ES-I3 (cell line): Measurements from ENCODE around the gene BAIAP2.

ENCODE experiments used
- H3K36me3 ChIP-seq: 2 replicates; pipeline ENCODE4 v1.6.1; 2013; ENCODE audit warnings: mild to moderate bottlenecking, low read length, control low read depth, moderate library complexity; ENCODE audit not compliant: insufficient read depth
- H3K4me1 ChIP-seq: 2 replicates; pipeline ENCODE4 v1.6.1; 2013; ENCODE audit warnings: mild to moderate bottlenecking, control low read depth, low read length; ENCODE audit not compliant: insufficient read depth
- H3K9ac ChIP-seq: 2 replicates; pipeline ENCODE4 v1.6.1; 2013; ENCODE audit warnings: low read depth, mild to moderate bottlenecking, low read length, moderate library complexity
- H3K9me3 ChIP-seq: 2 replicates; pipeline ENCODE4 v1.6.1; 2013; ENCODE audit warnings: mild to moderate bottlenecking, low read length, moderate library complexity; ENCODE audit not compliant: control insufficient read depth, insufficient read depth

BAIAP2 gene

DNA sequence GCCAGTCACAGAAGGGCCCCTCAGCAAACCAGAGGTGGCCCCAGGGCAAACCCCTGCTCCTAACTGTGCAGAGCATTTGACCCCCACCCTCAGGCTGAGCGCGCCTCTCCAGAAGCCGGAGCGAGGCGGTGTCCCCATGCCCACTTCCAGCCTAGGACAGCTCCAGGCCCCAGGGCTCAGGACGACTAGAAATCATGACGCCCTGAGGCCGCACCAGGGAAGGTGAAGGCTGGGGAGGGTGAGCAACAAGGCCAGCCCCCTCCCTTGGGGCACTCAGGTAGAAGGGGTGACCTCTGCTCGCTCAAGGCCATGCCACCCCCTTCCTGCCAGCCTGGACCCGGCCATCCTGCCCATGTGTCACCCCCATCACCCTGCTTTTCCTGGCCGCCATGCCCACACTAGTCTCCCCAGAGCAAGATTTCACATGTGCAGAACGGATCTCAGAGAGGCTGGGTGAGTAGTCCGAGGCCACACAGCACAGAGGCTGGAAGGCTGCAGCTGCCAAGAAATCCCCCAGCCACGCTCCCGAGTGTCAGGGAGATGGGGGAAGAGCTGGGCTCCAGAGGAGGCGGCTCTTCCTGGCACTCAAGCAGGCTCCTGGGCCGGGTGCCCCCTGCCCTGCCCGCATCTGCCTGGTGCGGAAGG, 128.2 kb downstream of the BAIAP2 start:
- Histone ChIP-seq H3K36me3 (no peaks in the 10 kb centered on the region), H3K9me3 (no peaks in the 10 kb centered on the region), H3K4me1 (no peaks in the 10 kb centered on the region; the same call in 1 of the 2 replicates), H3K9ac (no peak overlapping the region)

- H3K36me3 ChIP-seq: no peaks in the 10 kb centered on the region
- H3K9ac ChIP-seq: no peak overlapping the region
- H3K4me1 ChIP-seq: no peaks in the 10 kb centered on the region; the same call in 1 of the 2 replicates
- H3K9me3 ChIP-seq: no peaks in the 10 kb centered on the region
Measured at GRCh38 chr17:81163703-81164370, 128.9 kb downstream of the BAIAP2 start.

- Histone ChIP-seq H3K4me1 (no peaks in the 10 kb centered on the region; the same call in 1 of the 2 replicates), H3K9ac (no peak overlapping the region), H3K9me3 (no peaks in the 10 kb centered on the region), H3K36me3 (no peaks in the 10 kb centered on the region)
Measured at GRCh38 chr17:81164371-81165245, 129.7 kb downstream of the BAIAP2 start.

GRCh38 chr17:81165246-81166032, 130.5 kb downstream of the BAIAP2 start, which contains the start of gene PVALEF:
PVALEF (plus strand) TSS chr17:81165507; CDS start chr17:81181227, 15,720 bp downstream.
- Histone ChIP-seq H3K36me3 (no peaks in the 10 kb centered on the region), H3K9me3 (no peaks in the 10 kb centered on the region), H3K9ac (peak within 1 kb of the TSS; percentile 41; the same call in 1 of the 2 replicates), H3K4me1 (no peaks in the 10 kb centered on the region; the same call in 1 of the 2 replicates)

DNA sequence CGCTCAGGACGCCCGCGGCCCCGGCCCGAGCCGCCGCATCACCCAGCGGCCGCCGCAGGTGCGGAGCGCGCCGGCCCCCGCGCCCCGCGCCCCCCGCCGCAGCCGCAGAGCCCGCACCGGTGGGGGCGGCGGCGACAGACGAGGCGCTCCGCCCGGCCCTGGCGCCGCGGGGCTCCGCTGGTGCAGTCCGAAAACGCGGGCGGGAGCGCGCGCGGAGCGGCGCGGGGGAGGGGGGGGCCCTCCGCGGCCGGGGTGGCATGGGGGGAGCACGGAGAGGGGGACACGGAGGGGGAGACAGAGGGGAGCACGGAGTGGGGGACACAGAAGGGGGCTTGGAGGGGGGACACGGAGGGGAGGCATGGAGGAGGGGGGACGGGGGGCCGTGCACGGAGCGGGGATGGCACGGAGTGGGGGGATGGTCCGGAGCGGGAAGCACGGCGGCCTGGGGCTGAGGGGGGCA, 131.1 kb downstream of the BAIAP2 start, which contains the start of gene AATK:
AATK (minus strand) TSS at position 189 of the 460 bp plus-strand sequence. CDS start 229 bp downstream, outside the sequence.
- no peaks in the 10 kb centered on the region; the same call in 1 of the 2 replicates for H3K4me1 ChIP-seq
- H3K36me3 ChIP-seq: no peaks in the 10 kb centered on the region
- no peaks in the 10 kb centered on the region for H3K9me3 ChIP-seq
- H3K9ac ChIP-seq: peak within 1 kb of the TSS; percentile 41; the same call in 1 of the 2 replicates
